HG03103 (cell line): ENCODE data around the gene NELFB.

Experiments used
- ATAC-seq: cut with Tn5 transposase; IDR thresholded peaks from one replicate; pipeline ENCODE4 v1.9.1; 2021; ENCODE audit warnings: low read depth; ENCODE audit not compliant: unreplicated experiment

NELFB gene

DNA sequence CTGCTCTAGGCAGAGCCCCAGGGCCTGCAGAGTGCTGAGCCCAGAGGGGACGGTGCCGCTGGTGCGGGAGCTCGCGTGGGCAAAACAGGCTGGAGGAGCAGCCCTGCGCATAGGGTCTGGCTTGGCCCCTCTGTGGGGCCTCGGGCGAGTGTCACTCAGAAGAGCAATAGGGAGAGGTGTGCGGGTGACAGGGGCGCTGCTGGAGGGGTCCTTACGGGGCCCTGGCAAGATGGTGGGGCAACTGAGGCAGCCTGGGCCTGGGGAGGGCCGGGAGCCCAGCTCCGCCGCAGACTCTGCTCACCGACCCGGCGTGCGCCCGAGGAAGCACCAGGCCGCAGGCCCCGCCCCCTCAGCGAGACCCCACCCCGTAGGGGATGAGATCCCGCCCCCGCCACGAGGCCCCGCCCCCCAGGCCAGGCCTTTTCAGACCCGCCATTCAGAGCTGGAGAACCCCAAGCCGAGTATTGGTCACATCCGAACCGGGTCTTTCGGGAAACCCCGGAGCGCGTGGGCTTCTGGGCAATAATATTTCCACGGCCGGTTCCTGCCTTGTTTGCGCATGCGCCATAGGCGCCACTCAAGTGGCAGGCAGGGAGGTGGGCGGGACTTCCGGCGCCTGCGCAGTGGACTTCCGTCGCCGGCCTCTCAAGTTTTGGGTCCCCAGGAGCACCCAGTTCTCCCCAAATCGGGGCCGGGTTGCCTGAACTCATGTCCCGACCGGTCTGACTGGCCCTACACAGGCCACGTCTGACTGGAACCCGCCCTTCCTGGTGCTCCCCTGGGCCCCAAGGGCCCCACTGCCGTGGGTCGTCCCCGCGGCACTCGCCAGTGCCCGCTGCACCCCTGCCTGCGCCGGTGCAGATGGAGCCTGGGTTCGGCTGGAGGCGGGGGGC lies 31.8 kb upstream of the NELFB start:
- ATAC-seq, result peak; percentile 73

GRCh38 chr9:137224830-137225694 lies 30.1 kb upstream of the NELFB start, which contains the start of gene CYSRT1:
Gene CYSRT1, plus strand, starts transcription at chr9:137225174. Its CDS starts 448 bp downstream, at chr9:137225622.
- no peak for ATAC-seq

DNA sequence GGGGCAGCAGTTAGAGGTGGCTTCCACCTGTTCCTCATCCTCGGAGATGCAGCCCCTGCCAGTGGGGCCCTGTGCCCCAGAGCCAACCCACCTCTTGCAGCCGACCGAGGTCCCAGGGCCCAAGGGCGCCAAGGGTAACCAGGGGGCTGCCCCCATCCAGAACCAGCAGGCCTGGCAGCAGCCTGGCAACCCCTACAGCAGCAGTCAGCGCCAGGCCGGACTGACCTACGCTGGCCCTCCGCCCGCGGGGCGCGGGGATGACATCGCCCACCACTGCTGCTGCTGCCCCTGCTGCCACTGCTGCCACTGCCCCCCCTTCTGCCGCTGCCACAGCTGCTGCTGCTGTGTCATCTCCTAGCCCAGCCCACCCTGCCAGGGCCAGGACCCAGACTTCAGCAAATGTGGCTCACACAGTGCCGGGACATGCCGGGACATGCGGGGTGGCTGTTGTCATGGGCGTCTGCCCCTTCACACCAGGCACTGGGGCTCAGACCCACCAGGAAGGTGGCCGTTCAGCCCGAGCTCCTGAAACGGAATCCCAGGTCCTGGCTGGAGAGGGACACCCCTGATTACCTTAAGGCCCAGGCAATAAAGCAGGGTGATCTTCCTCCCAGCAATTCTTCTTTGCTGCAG lies 29.3 kb upstream of the NELFB start:
- ATAC-seq, result no peak

DNA sequence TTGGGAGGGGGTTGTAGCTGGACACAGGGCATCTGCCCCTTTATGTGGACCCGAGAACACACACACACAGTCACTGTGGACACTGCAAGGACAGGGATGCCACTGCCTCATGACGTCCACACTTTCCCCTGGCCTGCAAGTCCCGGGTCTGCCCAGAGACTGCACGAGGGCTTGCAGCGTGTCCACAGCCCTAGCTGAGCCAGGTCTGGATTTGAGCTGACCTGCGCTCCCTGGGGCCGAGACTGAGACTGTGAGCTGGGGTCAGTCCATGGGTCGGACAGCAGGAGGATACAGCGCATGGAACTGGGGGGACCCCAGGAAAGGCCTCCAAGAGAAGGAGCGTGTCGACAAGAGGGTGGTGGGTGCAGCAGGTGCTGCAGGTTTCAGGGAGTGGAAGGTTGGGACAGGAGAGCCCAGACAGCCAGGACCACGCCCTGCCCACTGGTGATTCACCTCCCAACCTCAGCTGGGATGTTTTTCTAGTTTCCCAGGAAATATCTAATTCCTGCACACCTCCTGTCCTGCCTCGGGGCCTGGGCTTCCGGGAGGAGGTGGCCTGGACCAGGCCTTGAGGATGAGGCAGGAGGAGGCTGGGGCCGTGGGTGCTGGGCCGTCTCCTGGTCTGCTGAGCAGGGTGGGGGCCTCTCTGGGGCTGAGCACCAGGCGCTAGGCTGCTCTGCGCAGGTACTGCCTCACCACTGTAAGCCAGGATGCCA lies 28.6 kb upstream of the NELFB start:
- ATAC-seq, result no peak

- ATAC-seq, result no peak
These were observed 27.9 kb upstream of the NELFB start, which contains the start of gene RNF224 for GRCh38 chr9:137227054-137227852. Gene RNF224, plus strand, starts transcription at chr9:137227502. Its CDS starts 834 bp downstream, at chr9:137228336.

GRCh38 chr9:137227853-137228505 lies 27.1 kb upstream of the NELFB start:
- ATAC-seq, result no peak

DNA sequence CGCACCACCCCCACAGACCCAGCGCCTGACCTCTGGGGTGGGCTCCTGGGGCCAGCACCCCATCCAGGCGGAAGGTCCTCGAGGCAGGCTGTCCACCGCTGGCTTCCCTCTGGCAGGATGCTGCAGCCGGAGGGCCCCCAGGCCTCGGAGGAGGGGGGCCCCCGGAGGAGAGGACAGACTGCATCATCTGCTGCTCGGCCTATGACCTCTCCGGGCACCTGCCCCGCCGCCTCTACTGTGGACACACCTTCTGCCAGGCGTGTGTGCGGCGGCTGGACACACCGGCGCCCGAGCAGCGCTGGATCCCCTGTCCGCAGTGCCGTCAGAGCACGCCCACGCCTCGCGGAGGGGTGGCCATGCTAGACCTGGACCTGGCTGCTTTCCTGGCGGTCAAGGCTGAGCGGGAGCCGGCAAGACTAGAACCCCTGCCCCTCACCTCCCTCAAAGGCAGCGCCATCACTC lies 26.6 kb upstream of the NELFB start:
- ATAC-seq, result no peak

DNA sequence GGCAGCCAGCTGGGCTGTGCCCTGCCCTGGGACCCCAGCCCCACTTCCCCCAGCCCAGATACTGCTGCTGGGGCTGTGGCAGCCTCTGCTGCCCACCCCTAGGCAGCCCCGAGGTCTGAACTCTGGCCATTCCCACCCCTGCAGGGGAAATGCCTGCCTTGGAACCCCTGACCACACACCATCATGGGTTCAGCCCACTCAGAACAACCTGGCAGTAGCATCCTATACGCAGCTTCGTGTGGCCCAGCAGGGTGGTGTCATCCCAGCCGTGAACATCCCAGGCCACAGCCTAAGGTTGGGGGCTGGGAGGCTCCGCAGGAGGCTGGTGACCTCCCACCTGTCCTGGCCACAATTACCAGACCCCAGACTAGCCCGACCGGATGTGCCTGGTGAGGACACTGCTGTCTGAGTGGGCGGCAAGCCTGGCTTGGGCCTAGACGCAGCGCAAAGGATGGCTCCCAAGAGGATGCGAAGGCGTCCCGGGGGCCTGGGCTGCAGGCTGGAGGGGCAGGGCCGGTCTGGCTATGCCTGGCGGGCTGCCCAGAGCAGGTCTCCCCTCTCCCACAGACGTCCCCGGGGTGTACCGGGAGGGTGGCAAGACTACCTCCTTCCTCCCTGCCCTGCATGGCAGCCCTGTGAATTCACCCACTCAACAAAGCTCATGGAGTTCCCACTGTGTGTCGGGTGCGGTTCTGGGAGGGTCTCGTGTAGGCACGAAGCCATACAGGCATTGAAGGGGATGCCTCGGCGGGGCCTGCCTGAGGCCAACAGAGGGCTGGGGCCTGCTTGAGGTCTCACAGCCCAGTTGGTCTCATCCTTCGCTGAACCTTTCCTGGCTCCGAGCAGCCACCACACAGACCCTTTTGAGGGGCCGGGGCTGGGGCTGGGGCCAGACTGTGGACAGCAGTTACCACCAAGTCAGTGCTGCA lies 25.9 kb upstream of the NELFB start:
- ATAC-seq, result no peak

GRCh38 chr9:137229903-137230704 lies 25.0 kb upstream of the NELFB start:
- ATAC-seq, result no peak

- no peak for ATAC-seq
These were observed 24.3 kb upstream of the NELFB start, which contains the start of gene SLC34A3 for GRCh38 chr9:137230705-137231371. Gene SLC34A3, plus strand, starts transcription at chr9:137230901. Its CDS starts 802 bp downstream, at chr9:137231703.

GRCh38 chr9:137231372-137232039 lies 23.6 kb upstream of the NELFB start:
- no peak for ATAC-seq

GRCh38 chr9:137232101-137232500 lies 23.0 kb upstream of the NELFB start:
- no peak for ATAC-seq

GRCh38 chr9:137232510-137232909 lies 22.6 kb upstream of the NELFB start:
- no peak for ATAC-seq

GRCh38 chr9:137233143-137233980 lies 21.8 kb upstream of the NELFB start:
- ATAC-seq, result no peak
